ENCODE data around the gene EZR.
A peak's percentile ranks its signal among the peaks of the same experiment; 100 is the strongest.

EZR gene

GRCh38 chr6:158739673-158740072 lies 79.5 kb downstream of the EZR start:
- no peak overlapping the region for H3K4me3 ChIP-seq (ENCODE audit: low read depth, low read length)
- H3K4me1 ChIP-seq (ENCODE audit: control insufficient read depth, insufficient read depth, low read length): no peaks in the 10 kb centered on the region
- ChIA-PET CTCF (interaction anchor here (0.6 kb wide), 2 partner anchors 32 to 131 kb away, joined by 3 to 4 read pairs; no protein-coding TSS in a partner anchor), POLR2A (interaction anchor here (0.6 kb wide), 1 partner anchor 844 kb away, joined by 3 read pairs; no protein-coding TSS in a partner anchor)
- H3K27ac ChIP-seq (ENCODE audit: extremely low read depth, low read depth, low read length): no peak overlapping the region
- no peaks in the 10 kb centered on the region for H3K36me3 ChIP-seq (ENCODE audit: control insufficient read depth in 2 of 2, insufficient read depth in 1 of 2, low read length in 2 of 2)
- TF ChIP-seq ZNF580 (tag by site-specific recombination; IDR thresholded peaks at IDR 0.05) (0 out of 2 replicates have a peak, but pooled peaks have one; percentile 43), ZNF112 (tag by site-specific recombination; IDR thresholded peaks at IDR 0.05) (no peak)
- H3K9me3 ChIP-seq (ENCODE audit: control insufficient read depth, insufficient read depth, low read depth, low read length): no peaks in the 10 kb centered on the region

- POLR2A ChIA-PET: no interaction called here
- no peak for TF ChIP-seq ZNF623 (tag by site-specific recombination; IDR thresholded peaks at IDR 0.05)
- TF ChIP-seq ZNF302 (tag by site-specific recombination; IDR thresholded peaks at IDR 0.05; ENCODE audit: low read depth): no peak
- TF ChIP-seq ZNF510 (tag by site-specific recombination; IDR thresholded peaks at IDR 0.05; ENCODE audit: insufficient replicate concordance): no peak
- no peak for TF ChIP-seq KLF1 (tag by site-specific recombination; IDR thresholded peaks at IDR 0.05)
- TF ChIP-seq PBX3 (CRISPR knock-in tag; IDR thresholded peaks at IDR 0.05): no peak
- no peak for TF ChIP-seq FEZF1 (tag by site-specific recombination; IDR thresholded peaks at IDR 0.05)
- TF ChIP-seq ZNF529 (tag by site-specific recombination; IDR thresholded peaks at IDR 0.05; ENCODE audit: insufficient replicate concordance): no peak
- no peak for TF ChIP-seq REPIN1 (tag by site-specific recombination; IDR thresholded peaks at IDR 0.05; ENCODE audit: low read depth)
- no peak for TF ChIP-seq ZNF26 (tag by site-specific recombination; IDR thresholded peaks at IDR 0.05)
- no peak for TF ChIP-seq ELK4 (IDR thresholded peaks at IDR 0.05; ENCODE audit: borderline replicate concordance, low read depth, low read length)
- TF ChIP-seq HIC1 (tag by site-specific recombination; IDR thresholded peaks at IDR 0.05): no peak
- no peak for TF ChIP-seq ZNF24 (tag by site-specific recombination; IDR thresholded peaks at IDR 0.05)
- TF ChIP-seq ZSCAN30 (tag by site-specific recombination; IDR thresholded peaks at IDR 0.05): no peak
- TF ChIP-seq ZNF202 (tag by site-specific recombination; IDR thresholded peaks at IDR 0.05; ENCODE audit: borderline replicate concordance): no peak
- no peak for TF ChIP-seq ZNF76 (tag by site-specific recombination; IDR thresholded peaks at IDR 0.05; ENCODE audit: borderline replicate concordance, low read depth)
- no peaks in the 10 kb centered on the region for H3K9me3 ChIP-seq (ENCODE audit: control insufficient read depth, insufficient read depth, low read depth, low read length)
- no peaks in the 10 kb centered on the region for H3K36me3 ChIP-seq (ENCODE audit: control insufficient read depth in 2 of 2, insufficient read depth in 1 of 2, low read length in 2 of 2)
- CTCF ChIA-PET: interaction anchor here (0.6 to 1.4 kb wide), 5 partner anchors 10 to 1062 kb away, joined by 3 read pairs; no protein-coding TSS in a partner anchor
- no peaks in the 10 kb centered on the region for H3K4me1 ChIP-seq (ENCODE audit: control insufficient read depth, insufficient read depth, low read length)
- H3K27ac ChIP-seq (ENCODE audit: extremely low read depth, low read depth, low read length): no peak overlapping the region
- H3K4me3 ChIP-seq (ENCODE audit: low read depth, low read length): no peak overlapping the region
Measured at GRCh38 chr6:158737710-158738615, 81.2 kb downstream of the EZR start.

All from HEK293 (cell line).